HG02884 (cell line): ENCODE data around the gene RMP24.
"Not testable (repeated sequence)": the region's sequence is repeated elsewhere in the genome, so short reads cannot be mapped to it uniquely, and the experiment has no call there.

Source experiments
- ATAC-seq: cut with Tn5 transposase; IDR thresholded peaks from one replicate; pipeline ENCODE4 v1.9.1; 2021; ENCODE audit warnings: mild to moderate bottlenecking, moderate library complexity; ENCODE audit not compliant: unreplicated experiment

RMP24 gene

GRCh38 chr18:35967866-35968265 is 4.6 kb upstream of the RMP24 start:
- not testable (repeated sequence) for ATAC-seq

GRCh38 chr18:35968278-35968880 is 4.1 kb upstream of the RMP24 start:
- no peak for ATAC-seq

- ATAC-seq: no peak
Measured at GRCh38 chr18:35969676-35970075, 2.8 kb upstream of the RMP24 start.

GRCh38 chr18:35971661-35972196 is 750 bp upstream of the RMP24 start:
- peak; percentile 7 for ATAC-seq

GRCh38 chr18:35973650-35974049 is 1.2 kb downstream of the RMP24 start:
- no peak for ATAC-seq

- ATAC-seq: no peak
Measured at GRCh38 chr18:35974181-35974580, 1.7 kb downstream of the RMP24 start.

- ATAC-seq: no peak
Measured at GRCh38 chr18:35979112-35979511, 6.6 kb downstream of the RMP24 start.

- ATAC-seq: no peak
Measured at GRCh38 chr18:35982409-35983114, 10.1 kb downstream of the RMP24 start.

GRCh38 chr18:35983147-35983546 is 10.7 kb downstream of the RMP24 start:
- ATAC-seq: no peak

- ATAC-seq: no peak
Measured at GRCh38 chr18:35983818-35984217, 11.3 kb downstream of the RMP24 start.

GRCh38 chr18:35991696-35992095 is 19.2 kb downstream of the RMP24 start:
- no peak for ATAC-seq

GRCh38 chr18:35993013-35993412 is 20.5 kb downstream of the RMP24 start:
- no peak for ATAC-seq

- ATAC-seq: no peak
Measured at GRCh38 chr18:35998967-35999366, 26.5 kb downstream of the RMP24 start.

- ATAC-seq: no peak
Measured at GRCh38 chr18:35999925-36000324, 27.4 kb downstream of the RMP24 start.

GRCh38 chr18:36006997-36007396 is 34.5 kb downstream of the RMP24 start:
- no peak for ATAC-seq

- no peak for ATAC-seq
Measured at GRCh38 chr18:36009214-36009613, 36.7 kb downstream of the RMP24 start.

GRCh38 chr18:36012891-36013290 is 40.4 kb downstream of the RMP24 start:
- no peak for ATAC-seq

- ATAC-seq: peak; percentile 81
Measured at GRCh38 chr18:36015629-36016028, 43.1 kb downstream of the RMP24 start.

GRCh38 chr18:36017232-36017631 is 44.8 kb downstream of the RMP24 start:
- ATAC-seq: no peak

GRCh38 chr18:36020174-36020711 is 47.8 kb downstream of the RMP24 start:
- no peak for ATAC-seq

- no peak for ATAC-seq
Measured at GRCh38 chr18:36023336-36023735, 50.9 kb downstream of the RMP24 start.

- not testable (repeated sequence) for ATAC-seq
Measured at GRCh38 chr18:36024241-36024640, 51.8 kb downstream of the RMP24 start.
